Uterus (tissue), 2 donors: ENCODE data around the gene RHOT1.
"Not testable (repeated sequence)": the region's sequence is repeated elsewhere in the genome, so short reads cannot be mapped to it uniquely, and the experiment has no call there.

Experiments
- CTCF ChIP-seq, 4 experiments: fragments of 200-600 bp in 2 of 4; fragments of 450-650 bp in 2 of 4; sonication (generic) in 2 of 4; IDR thresholded peaks; one replicate each; pipeline ENCODE4 v1.5.1; 2016 to 2019; ENCODE audit warnings: antibody characterized with exemption in 4 of 4, mild to moderate bottlenecking in 2 of 4, moderate library complexity in 1 of 4
- POLR2A ChIP-seq, 2 donors: fragments of 450-650 bp; IDR thresholded peaks; one replicate each; pipeline ENCODE4 v1.6.1; 2016; ENCODE audit warnings: antibody characterized with exemption in 2 of 2, mild to moderate bottlenecking in 1 of 2, moderate library complexity in 1 of 2

GRCh38 chr17:32128470-32128869 lies 13.8 kb upstream of the RHOT1 start:
- not testable (repeated sequence) for TF ChIP-seq POLR2A, CTCF (IDR thresholded peaks at IDR 0.05)
